ENCODE data around the gene ITFG1.

Gene ITFG1

GRCh38 chr16:47499080-47499699, 38.3 kb upstream of the ITFG1 start:
- CTCF ChIA-PET: no interaction called here
- no peak overlapping the region for H3K27ac ChIP-seq (ENCODE audit: insufficient read depth in 1 of 2, low read depth in 1 of 2, low read length in 2 of 2, poor library complexity in 1 of 2, severe bottlenecking in 2 of 2)

GRCh38 chr16:47493381-47494337, 32.8 kb upstream of the ITFG1 start:
- CTCF ChIA-PET: interaction anchor here (0.6 to 1.7 kb wide), 2 partner anchors 19 to 33 kb away, joined by 3 to 7 read pairs; partner anchors contain the start of genes ITFG1 and PHKB
- Histone ChIP-seq H3K36me3 (ENCODE audit: control insufficient read depth in 4 of 4, insufficient read depth in 4 of 4, low read length in 3 of 4) (peaks cover 3 to 36% (median 11%) of the 10 kb centered on the region in 4 experiments), H3K27ac (ENCODE audit: insufficient read depth in 1 of 2, low read depth in 1 of 2, low read length in 2 of 2, poor library complexity in 1 of 2, severe bottlenecking in 2 of 2) (peak overlapping the region; percentile 10 to 78), H3K4me1 (ENCODE audit: control extremely low read depth in 1 of 4, control insufficient read depth in 4 of 4, insufficient read depth in 4 of 4, low read length in 3 of 4) (peaks cover 4 to 34% (median 11%) of the 10 kb centered on the region in 4 experiments), H3K4me3 (ENCODE audit: control insufficient read depth in 1 of 7, extremely low read depth in 1 of 7, insufficient read depth in 4 of 7, low read depth in 2 of 7, low read length in 6 of 7) (peak overlapping the region in 5 of 7 experiments; percentile 4 to 42 (median 22)), H3K9me3 (ENCODE audit: control extremely low read depth in 1 of 5, control insufficient read depth in 4 of 5, insufficient read depth in 2 of 5, low read depth in 1 of 5, low read length in 4 of 5) (peaks cover 3 to 48% (median 16%) of the 10 kb centered on the region in 5 experiments), H3K27me3 (replicated peaks in 2 of 5; ENCODE audit: control insufficient read depth in 4 of 5, insufficient read depth in 5 of 5, low read length in 4 of 5) (no peaks in the 10 kb centered on the region)
- POLR2A ChIA-PET: interaction anchor here (1.6 kb wide), 1 partner anchor 32 kb away, joined by 4 read pairs; the partner anchor contains the start of genes ITFG1 and PHKB
- DNase-seq: peak in 2 of 3 donors; percentile 44 to 58
- 97% methylated on average over 5 of the region's 9 CpGs for WGBS (ENCODE audit: insufficient coverage)

More at GRCh38 chr16:47499080-47499699, 38.3 kb upstream of the ITFG1 start:
- Histone ChIP-seq H3K9me3 (ENCODE audit: control extremely low read depth in 1 of 5, control insufficient read depth in 4 of 5, insufficient read depth in 2 of 5, low read depth in 1 of 5, low read length in 4 of 5) (peaks cover 0 to 6% (median 0%) of the 10 kb centered on the region in 5 experiments), H3K27me3 (replicated peaks in 2 of 5; ENCODE audit: control insufficient read depth in 4 of 5, insufficient read depth in 5 of 5, low read length in 4 of 5) (no peaks in the 10 kb centered on the region), H3K4me1 (ENCODE audit: control extremely low read depth in 1 of 4, control insufficient read depth in 4 of 4, insufficient read depth in 4 of 4, low read length in 3 of 4) (peaks cover 0 to 5% (median 0%) of the 10 kb centered on the region in 4 experiments), H3K36me3 (ENCODE audit: control insufficient read depth in 4 of 4, insufficient read depth in 4 of 4, low read length in 3 of 4) (peaks cover 23 to 76% (median 38%) of the 10 kb centered on the region in 4 experiments), H3K4me3 (ENCODE audit: control insufficient read depth in 1 of 7, extremely low read depth in 1 of 7, insufficient read depth in 4 of 7, low read depth in 2 of 7, low read length in 6 of 7) (no peak overlapping the region)
- POLR2A ChIA-PET: no interaction called here
- no peak for DNase-seq
- WGBS (ENCODE audit: insufficient coverage): 100% methylated on average over 1 of the region's 2 CpGs

GRCh38 chr16:47492428-47493377, 31.8 kb upstream of the ITFG1 start:
- peaks cover 0 to 30% (median 6%) of the 10 kb centered on the region in 4 experiments for H3K36me3 ChIP-seq (ENCODE audit: control insufficient read depth in 4 of 4, insufficient read depth in 4 of 4, low read length in 3 of 4)
- 87% methylated on average over 6 of the region's 10 CpGs for WGBS (ENCODE audit: insufficient coverage)
- peak in 2 of 3 donors; percentile 34 to 54 for DNase-seq
- peak overlapping the region in 5 of 7 experiments; percentile 10 to 42 (median 24) for H3K4me3 ChIP-seq (ENCODE audit: control insufficient read depth in 1 of 7, extremely low read depth in 1 of 7, insufficient read depth in 4 of 7, low read depth in 2 of 7, low read length in 6 of 7)
- peaks cover 3 to 58% (median 18%) of the 10 kb centered on the region in 5 experiments for H3K9me3 ChIP-seq (ENCODE audit: control extremely low read depth in 1 of 5, control insufficient read depth in 4 of 5, insufficient read depth in 2 of 5, low read depth in 1 of 5, low read length in 4 of 5)
- ChIA-PET POLR2A (no interaction called here), CTCF (interaction anchor here (1.1 to 1.7 kb wide), 2 partner anchors 16 to 32 kb away, joined by 3 to 7 read pairs; partner anchors contain the start of genes ITFG1 and PHKB)
- H3K27ac ChIP-seq (ENCODE audit: insufficient read depth in 1 of 2, low read depth in 1 of 2, low read length in 2 of 2, poor library complexity in 1 of 2, severe bottlenecking in 2 of 2): peak overlapping the region; percentile 10 to 78
- peaks cover 4 to 34% (median 11%) of the 10 kb centered on the region in 4 experiments for H3K4me1 ChIP-seq (ENCODE audit: control extremely low read depth in 1 of 4, control insufficient read depth in 4 of 4, insufficient read depth in 4 of 4, low read length in 3 of 4)
- H3K27me3 ChIP-seq (replicated peaks in 2 of 5; ENCODE audit: control insufficient read depth in 4 of 5, insufficient read depth in 5 of 5, low read length in 4 of 5): no peaks in the 10 kb centered on the region

GRCh38 chr16:47492036-47492427, 31.2 kb upstream of the ITFG1 start:
- Histone ChIP-seq H3K27ac (ENCODE audit: insufficient read depth in 1 of 2, low read depth in 1 of 2, low read length in 2 of 2, poor library complexity in 1 of 2, severe bottlenecking in 2 of 2) (peak overlapping the region in 1 of 2 experiments; percentile 6), H3K4me1 (ENCODE audit: control extremely low read depth in 1 of 4, control insufficient read depth in 4 of 4, insufficient read depth in 4 of 4, low read length in 3 of 4) (peaks cover 4 to 34% (median 11%) of the 10 kb centered on the region in 4 experiments), H3K27me3 (replicated peaks in 2 of 5; ENCODE audit: control insufficient read depth in 4 of 5, insufficient read depth in 5 of 5, low read length in 4 of 5) (no peaks in the 10 kb centered on the region), H3K9me3 (ENCODE audit: control extremely low read depth in 1 of 5, control insufficient read depth in 4 of 5, insufficient read depth in 2 of 5, low read depth in 1 of 5, low read length in 4 of 5) (peaks cover 3 to 64% (median 18%) of the 10 kb centered on the region in 5 experiments), H3K4me3 (ENCODE audit: control insufficient read depth in 1 of 7, extremely low read depth in 1 of 7, insufficient read depth in 4 of 7, low read depth in 2 of 7, low read length in 6 of 7) (peak overlapping the region in 1 of 7 experiments; percentile 39), H3K36me3 (ENCODE audit: control insufficient read depth in 4 of 4, insufficient read depth in 4 of 4, low read length in 3 of 4) (peaks cover 0 to 28% (median 5%) of the 10 kb centered on the region in 4 experiments)
- CTCF ChIA-PET: interaction anchor here (1.1 to 1.3 kb wide), 2 partner anchors 12 to 15 kb away, joined by 3 to 4 read pairs; no protein-coding TSS in a partner anchor
- DNase-seq: no peak
- no CpG with 5 or more reads among the region's 1 CpG for WGBS (ENCODE audit: insufficient coverage)
- POLR2A ChIA-PET: no interaction called here

- ChIA-PET CTCF (interaction anchor here (1.3 kb wide), 1 partner anchor 13 kb away, joined by 4 read pairs; no protein-coding TSS in a partner anchor), POLR2A (no interaction called here)
- no peak overlapping the region for H3K4me3 ChIP-seq (ENCODE audit: control insufficient read depth in 1 of 7, extremely low read depth in 1 of 7, insufficient read depth in 4 of 7, low read depth in 2 of 7, low read length in 6 of 7)
- H3K9me3 ChIP-seq (ENCODE audit: control extremely low read depth in 1 of 5, control insufficient read depth in 4 of 5, insufficient read depth in 2 of 5, low read depth in 1 of 5, low read length in 4 of 5): peaks cover 3 to 69% (median 20%) of the 10 kb centered on the region in 5 experiments
- H3K4me1 ChIP-seq (ENCODE audit: control extremely low read depth in 1 of 4, control insufficient read depth in 4 of 4, insufficient read depth in 4 of 4, low read length in 3 of 4): peaks cover 4 to 34% (median 11%) of the 10 kb centered on the region in 4 experiments
- no peaks in the 10 kb centered on the region for H3K27me3 ChIP-seq (replicated peaks in 2 of 5; ENCODE audit: control insufficient read depth in 4 of 5, insufficient read depth in 5 of 5, low read length in 4 of 5)
- no peak overlapping the region for H3K27ac ChIP-seq (ENCODE audit: insufficient read depth in 1 of 2, low read depth in 1 of 2, low read length in 2 of 2, poor library complexity in 1 of 2, severe bottlenecking in 2 of 2)
- DNase-seq: no peak
- H3K36me3 ChIP-seq (ENCODE audit: control insufficient read depth in 4 of 4, insufficient read depth in 4 of 4, low read length in 3 of 4): peaks cover 0 to 22% (median 5%) of the 10 kb centered on the region in 4 experiments
Observed at GRCh38 chr16:47490471-47490870, 29.6 kb upstream of the ITFG1 start.

- Histone ChIP-seq H3K27ac (ENCODE audit: insufficient read depth in 1 of 2, low read depth in 1 of 2, low read length in 2 of 2, poor library complexity in 1 of 2, severe bottlenecking in 2 of 2) (no peak overlapping the region), H3K36me3 (ENCODE audit: control insufficient read depth in 4 of 4, insufficient read depth in 4 of 4, low read length in 3 of 4) (peaks cover 0 to 23% (median 7%) of the 10 kb centered on the region in 4 experiments), H3K9me3 (ENCODE audit: control extremely low read depth in 1 of 5, control insufficient read depth in 4 of 5, insufficient read depth in 2 of 5, low read depth in 1 of 5, low read length in 4 of 5) (peaks cover 3 to 67% (median 20%) of the 10 kb centered on the region in 5 experiments), H3K4me1 (ENCODE audit: control extremely low read depth in 1 of 4, control insufficient read depth in 4 of 4, insufficient read depth in 4 of 4, low read length in 3 of 4) (peaks cover 0 to 17% (median 3%) of the 10 kb centered on the region in 4 experiments), H3K4me3 (ENCODE audit: control insufficient read depth in 1 of 7, extremely low read depth in 1 of 7, insufficient read depth in 4 of 7, low read depth in 2 of 7, low read length in 6 of 7) (no peak overlapping the region), H3K27me3 (replicated peaks in 2 of 5; ENCODE audit: control insufficient read depth in 4 of 5, insufficient read depth in 5 of 5, low read length in 4 of 5) (no peaks in the 10 kb centered on the region)
- ChIA-PET POLR2A (no interaction called here), CTCF (interaction anchor here (0.6 kb wide), 1 partner anchor 15 kb away, joined by 3 read pairs; no protein-coding TSS in a partner anchor)
- no CpG with 5 or more reads among the region's 3 CpGs for WGBS (ENCODE audit: insufficient coverage)
- DNase-seq: no peak
Observed at GRCh38 chr16:47488051-47488450, 27.2 kb upstream of the ITFG1 start.
